GM18511 (cell line): Measurements from ENCODE around the gene MRPL39.
"Not testable (repeated sequence)": the region's sequence is repeated elsewhere in the genome, so short reads cannot be mapped to it uniquely, and the experiment has no call there.

ENCODE experiments used
- ATAC-seq: cut with Tn5 transposase; IDR thresholded peaks from one replicate; pipeline ENCODE4 v1.9.1; 2021; ENCODE audit warnings: mild to moderate bottlenecking, moderate library complexity; ENCODE audit not compliant: unreplicated experiment

MRPL39 gene

GRCh38 chr21:25607151-25608043 lies at the start of gene MRPL39:
Gene MRPL39, minus strand, starts transcription at chr21:25607481. Its CDS starts 6 bp downstream, at chr21:25607475.
- peak; percentile 95 for ATAC-seq

- ATAC-seq, result no peak
Observed at GRCh38 chr21:25656412-25656811, 49.1 kb upstream of the MRPL39 start.

GRCh38 chr21:25649146-25649545 lies 41.9 kb upstream of the MRPL39 start:
- no peak for ATAC-seq

- ATAC-seq, result no peak
Observed at GRCh38 chr21:25647647-25648046, 40.4 kb upstream of the MRPL39 start.

GRCh38 chr21:25646474-25646873 lies 39.2 kb upstream of the MRPL39 start:
- no peak for ATAC-seq

- no peak for ATAC-seq
Observed at GRCh38 chr21:25643486-25643885, 36.2 kb upstream of the MRPL39 start.

GRCh38 chr21:25640943-25641292 lies 33.6 kb upstream of the MRPL39 start:
- no peak for ATAC-seq

GRCh38 chr21:25640202-25640942 lies 33.1 kb upstream of the MRPL39 start:
- peak; percentile 40 for ATAC-seq

GRCh38 chr21:25639551-25640201 lies 32.4 kb upstream of the MRPL39 start:
- peak; percentile 80 for ATAC-seq

- peak; percentile 68 for ATAC-seq
Observed at GRCh38 chr21:25638660-25639550, 31.6 kb upstream of the MRPL39 start, which contains the start of gene JAM2. Gene JAM2, plus strand, starts transcription at chr21:25639258. Its CDS starts 564 bp downstream, at chr21:25639822.

GRCh38 chr21:25637851-25638659 lies 30.8 kb upstream of the MRPL39 start:
- ATAC-seq, result no peak

- ATAC-seq, result no peak
Observed at GRCh38 chr21:25636727-25637126, 29.4 kb upstream of the MRPL39 start.

GRCh38 chr21:25635310-25635709 lies 28.0 kb upstream of the MRPL39 start:
- ATAC-seq, result no peak

- no peak for ATAC-seq
Observed at GRCh38 chr21:25632296-25632695, 25.0 kb upstream of the MRPL39 start.

GRCh38 chr21:25626757-25627156 lies 19.5 kb upstream of the MRPL39 start:
- no peak for ATAC-seq

- not testable (repeated sequence) for ATAC-seq
Observed at GRCh38 chr21:25625776-25626555, 18.7 kb upstream of the MRPL39 start.

GRCh38 chr21:25625036-25625435 lies 17.8 kb upstream of the MRPL39 start:
- ATAC-seq, result no peak

- ATAC-seq, result no peak
Observed at GRCh38 chr21:25624511-25624910, 17.2 kb upstream of the MRPL39 start.

- no peak for ATAC-seq
Observed at GRCh38 chr21:25619198-25619597, 11.9 kb upstream of the MRPL39 start.
